ENCODE results near the gene PXK. TPM values are rescaled to one million over a fixed set of nuclear protein-coding genes. Genes with fewer than 3 reads are reported as not detected.

The PXK gene
- total RNA-seq, 2 experiments from 2014 or later: 68.7 to 125 TPM

DNA sequence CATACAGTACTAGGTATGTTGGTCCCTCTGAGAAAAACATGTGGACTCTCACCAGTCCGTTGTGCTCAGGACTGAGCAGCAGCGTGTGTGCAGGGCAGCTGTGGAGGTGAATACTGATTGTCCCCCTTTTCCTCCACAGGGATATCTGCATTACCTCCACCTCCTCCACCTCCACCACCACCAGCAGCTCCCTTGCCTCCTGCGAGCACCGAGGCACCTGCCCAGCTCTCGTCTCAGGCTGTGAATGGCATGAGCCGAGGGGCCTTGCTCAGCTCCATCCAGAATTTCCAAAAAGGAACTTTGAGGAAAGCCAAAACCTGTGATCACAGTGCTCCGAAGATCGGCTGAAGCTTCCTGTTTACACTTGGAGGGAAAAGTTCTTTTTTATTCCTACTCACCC, 91.9 kb downstream of the PXK start:
- Histone ChIP-seq H3K9me2 (ENCODE audit: insufficient read depth, low read length) (no peaks in the 10 kb centered on the region), H2AFZ (ENCODE audit: low read length) (no peak overlapping the region), H3K27ac (ENCODE audit: low read depth, low read length, poor library complexity, severe bottlenecking) (no peak overlapping the region), H3K4me2 (ENCODE audit: low read length) (no peak overlapping the region), H3K9me3 (ENCODE audit: low read length) (no peaks in the 10 kb centered on the region), H4K20me1 (ENCODE audit: insufficient read depth, low read length) (peaks cover 5% of the 10 kb centered on the region; the same call in 1 of the 2 replicates), H3K4me3 (ENCODE audit: low read depth, low read length, poor library complexity, severe bottlenecking) (no peak overlapping the region), H3K79me2 (ENCODE audit: insufficient read depth, low read depth, low read length) (no peaks in the 10 kb centered on the region), H3K4me1 (ENCODE audit: insufficient read depth, low read length, poor library complexity, severe bottlenecking) (peaks cover 4% of the 10 kb centered on the region), H3K36me3 (ENCODE audit: insufficient read depth, low read length) (peaks cover 100% of the 10 kb centered on the region)
- no peak for TF ChIP-seq EZH2phosphoT487 (IDR thresholded peaks at IDR 0.05; ENCODE audit: borderline replicate concordance, low read depth, low read length)
- TF ChIP-seq, protein P1, sequence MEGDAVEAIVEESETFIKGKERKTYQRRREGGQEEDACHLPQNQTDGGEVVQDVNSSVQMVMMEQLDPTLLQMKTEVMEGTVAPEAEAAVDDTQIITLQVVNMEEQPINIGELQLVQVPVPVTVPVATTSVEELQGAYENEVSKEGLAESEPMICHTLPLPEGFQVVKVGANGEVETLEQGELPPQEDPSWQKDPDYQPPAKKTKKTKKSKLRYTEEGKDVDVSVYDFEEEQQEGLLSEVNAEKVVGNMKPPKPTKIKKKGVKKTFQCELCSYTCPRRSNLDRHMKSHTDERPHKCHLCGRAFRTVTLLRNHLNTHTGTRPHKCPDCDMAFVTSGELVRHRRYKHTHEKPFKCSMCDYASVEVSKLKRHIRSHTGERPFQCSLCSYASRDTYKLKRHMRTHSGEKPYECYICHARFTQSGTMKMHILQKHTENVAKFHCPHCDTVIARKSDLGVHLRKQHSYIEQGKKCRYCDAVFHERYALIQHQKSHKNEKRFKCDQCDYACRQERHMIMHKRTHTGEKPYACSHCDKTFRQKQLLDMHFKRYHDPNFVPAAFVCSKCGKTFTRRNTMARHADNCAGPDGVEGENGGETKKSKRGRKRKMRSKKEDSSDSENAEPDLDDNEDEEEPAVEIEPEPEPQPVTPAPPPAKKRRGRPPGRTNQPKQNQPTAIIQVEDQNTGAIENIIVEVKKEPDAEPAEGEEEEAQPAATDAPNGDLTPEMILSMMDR (conservative IDR thresholded peaks at IDR 0.05; ENCODE audit: low read length): no peak
- no TSS peak for BruUV-seq (replicated peaks)
- no peak for DNase-seq (ENCODE audit: low spot score)
- intact Hi-C loops (cut with micrococcal nuclease; ENCODE audit: unreplicated experiment): loop anchor here (10.0 kb wide), 1 partner anchor 110 kb away; the partner anchor contains the start of gene ACOX2
- CTCF ChIA-PET (ENCODE audit: unreplicated experiment): no interaction called here
- POLR2A ChIA-PET: interaction anchor here (0.6 to 1.4 kb wide), 4 partner anchors 20 to 99 kb away, joined by 3 to 4 read pairs (median 4); no protein-coding TSS in a partner anchor

DNA sequence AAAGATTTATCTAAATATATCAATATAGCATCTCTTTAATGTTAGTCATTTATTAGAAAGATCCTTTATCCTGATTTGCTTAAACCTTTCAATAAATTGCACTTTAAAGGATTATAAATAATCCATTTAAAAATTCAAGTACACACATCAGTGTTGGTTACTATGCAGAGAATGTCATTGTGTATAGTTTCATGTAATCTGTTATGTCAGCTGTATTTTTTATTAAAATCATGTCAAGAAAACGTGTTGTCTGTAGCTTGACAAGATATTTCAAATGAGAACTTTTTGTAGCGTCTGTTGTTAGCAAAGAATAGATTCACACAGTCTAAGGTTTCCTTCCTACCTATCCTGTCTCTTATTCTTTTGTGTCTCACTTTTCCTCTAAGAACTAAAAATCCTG, 93.1 kb downstream of the PXK start:
- H3K36me3 ChIP-seq (ENCODE audit: insufficient read depth, low read length): peaks cover 100% of the 10 kb centered on the region
- H3K79me2 ChIP-seq (ENCODE audit: insufficient read depth, low read depth, low read length): no peaks in the 10 kb centered on the region

More for the DNA sequence above, 93.1 kb downstream of the PXK start:
- H4K20me1 ChIP-seq (ENCODE audit: insufficient read depth, low read length): peaks cover 5% of the 10 kb centered on the region; the same call in 1 of the 2 replicates
- H3K4me3 ChIP-seq (ENCODE audit: low read depth, low read length, poor library complexity, severe bottlenecking): no peak overlapping the region
- H3K9me2 ChIP-seq (ENCODE audit: insufficient read depth, low read length): no peaks in the 10 kb centered on the region
- CTCF ChIA-PET (ENCODE audit: unreplicated experiment): no interaction called here
- TF ChIP-seq, protein P1 (conservative IDR thresholded peaks at IDR 0.05; ENCODE audit: low read length): no peak
- no peak overlapping the region for H2AFZ ChIP-seq (ENCODE audit: low read length)
- no TSS peak for BruUV-seq (replicated peaks)
- no peak overlapping the region for H3K27ac ChIP-seq (ENCODE audit: low read depth, low read length, poor library complexity, severe bottlenecking)
- no peak for DNase-seq (ENCODE audit: low spot score)
- intact Hi-C loops (cut with micrococcal nuclease; ENCODE audit: unreplicated experiment): loop anchor here (10.0 kb wide), 1 partner anchor 109 kb away; the partner anchor contains the start of gene ACOX2
- POLR2A ChIA-PET: no interaction called here
- no peak overlapping the region for H3K4me2 ChIP-seq (ENCODE audit: low read length)
- peaks cover 10% of the 10 kb centered on the region for H3K4me1 ChIP-seq (ENCODE audit: insufficient read depth, low read length, poor library complexity, severe bottlenecking)
- H3K9me3 ChIP-seq (ENCODE audit: low read length): no peaks in the 10 kb centered on the region

All from OCI-LY7 (cell line).